Thyroid gland (tissue), 4 donors: Measurements from ENCODE around the gene ZSCAN16. TPM values are rescaled to one million over a fixed set of nuclear protein-coding genes. Genes with fewer than 3 reads are reported as not detected.

Experiments used
- DNase-seq, 2 donors: peaks; one replicate each; pipeline ENCODE4 v3.0.0-alpha.2; 2019
- H3K27ac ChIP-seq, 3 donors: fragments of 200-600 bp; sonication (generic); 1 replicate in 2 of 3; 2 replicates in 1 of 3; pipeline ENCODE4 v1.5.1; 2016 to 2019; ENCODE audit warnings: mild to moderate bottlenecking in 1 of 3, moderate library complexity in 1 of 3
- H3K27me3 ChIP-seq: fragments of 200-600 bp; sonication (generic); one replicate; pipeline ENCODE4 v1.5.1; 2019
- H3K36me3 ChIP-seq, 2 donors: fragments of 200-600 bp; sonication (generic); one replicate each; pipeline ENCODE4 v1.5.1; 2016 to 2019
- H3K4me1 ChIP-seq, 2 donors: fragments of 200-600 bp; sonication (generic); one replicate each; pipeline ENCODE4 v1.5.1; 2017 to 2019
- H3K4me3 ChIP-seq, 3 donors: fragments of 200-600 bp; sonication (generic); replicated peaks in 1 of 3; 1 replicate in 2 of 3; 2 replicates in 1 of 3; pipeline ENCODE4 v1.5.1; 2016; ENCODE audit warnings: mild to moderate bottlenecking in 1 of 3
- H3K9me3 ChIP-seq: fragments of 200-600 bp; sonication (generic); one replicate; pipeline ENCODE4 v1.5.1; 2017
- POLR2A ChIP-seq, 2 donors: fragments of 450-650 bp; IDR thresholded peaks; one replicate each; pipeline ENCODE4 v1.6.1; 2017; ENCODE audit warnings: antibody characterized with exemption in 2 of 2, mild to moderate bottlenecking in 2 of 2, moderate library complexity in 1 of 2
- WGBS, 2 donors: methylation state at CpG; one replicate each; pipeline ENCODE4 v1.1.5; 2017; 5-methylcytosine and 5-hydroxymethylcytosine counted together
- intact Hi-C: fragments of 100-400 bp; cut with DNase I; formaldehyde crosslinking; loops from one replicate; pipeline ENCODE4 v1.15.1; 2023
- total RNA-seq, 4 donors: library from RNA; depleted of rRNA; stranded (reverse); fragments of >200 nt; gene quantifications; one replicate each; pipeline ENCODE4 v1.2.3, GENCODE V29; 2016
- TF ChIP-seq, protein P1 (sequence below), 6 experiments: fragments of 200-600 bp in 3 of 6; fragments of 450-650 bp in 3 of 6; sonication (generic) in 3 of 6; IDR thresholded peaks; one replicate each; pipeline ENCODE4 v1.5.1; 2016 to 2019; ENCODE audit warnings: antibody characterized with exemption in 6 of 6, mild to moderate bottlenecking in 2 of 6, inconsistent platforms in 1 of 6, moderate library complexity in 1 of 6

The ZSCAN16 gene
- total RNA-seq, 4 donors from 2014 or later, result 5.8 to 7.9 (median 7.4) TPM

DNA sequence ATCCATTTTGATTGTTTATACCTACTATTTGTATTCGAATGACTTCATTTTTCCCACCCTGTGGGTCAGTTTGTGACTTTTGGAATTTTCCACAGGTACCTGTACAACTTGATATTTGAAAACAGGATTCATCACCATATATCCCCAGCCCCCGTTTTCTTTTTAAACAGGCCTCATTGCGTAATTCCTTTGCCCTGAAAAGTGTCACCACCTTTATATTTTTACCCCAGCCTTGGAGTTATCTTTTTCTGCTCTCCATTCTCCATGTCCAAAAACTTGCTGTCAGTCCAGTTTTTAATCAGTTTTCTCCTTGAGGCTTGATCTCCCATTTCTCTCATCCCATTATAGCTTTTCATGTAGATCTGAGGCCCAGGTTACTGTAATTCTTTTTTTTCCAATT is 33.9 kb downstream of the ZSCAN16 start:
- no peak for TF ChIP-seq POLR2A (IDR thresholded peaks at IDR 0.05)
- TF ChIP-seq, protein P1, sequence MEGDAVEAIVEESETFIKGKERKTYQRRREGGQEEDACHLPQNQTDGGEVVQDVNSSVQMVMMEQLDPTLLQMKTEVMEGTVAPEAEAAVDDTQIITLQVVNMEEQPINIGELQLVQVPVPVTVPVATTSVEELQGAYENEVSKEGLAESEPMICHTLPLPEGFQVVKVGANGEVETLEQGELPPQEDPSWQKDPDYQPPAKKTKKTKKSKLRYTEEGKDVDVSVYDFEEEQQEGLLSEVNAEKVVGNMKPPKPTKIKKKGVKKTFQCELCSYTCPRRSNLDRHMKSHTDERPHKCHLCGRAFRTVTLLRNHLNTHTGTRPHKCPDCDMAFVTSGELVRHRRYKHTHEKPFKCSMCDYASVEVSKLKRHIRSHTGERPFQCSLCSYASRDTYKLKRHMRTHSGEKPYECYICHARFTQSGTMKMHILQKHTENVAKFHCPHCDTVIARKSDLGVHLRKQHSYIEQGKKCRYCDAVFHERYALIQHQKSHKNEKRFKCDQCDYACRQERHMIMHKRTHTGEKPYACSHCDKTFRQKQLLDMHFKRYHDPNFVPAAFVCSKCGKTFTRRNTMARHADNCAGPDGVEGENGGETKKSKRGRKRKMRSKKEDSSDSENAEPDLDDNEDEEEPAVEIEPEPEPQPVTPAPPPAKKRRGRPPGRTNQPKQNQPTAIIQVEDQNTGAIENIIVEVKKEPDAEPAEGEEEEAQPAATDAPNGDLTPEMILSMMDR (IDR thresholded peaks at IDR 0.05), result no peak
- Histone ChIP-seq H3K27me3 (no peaks in the 10 kb centered on the region), H3K36me3 (peaks cover 25 to 26% of the 10 kb centered on the region in 2 donors), H3K4me1 (peaks cover 7 to 8% of the 10 kb centered on the region in 2 donors), H3K4me3 (no peak overlapping the region), H3K9me3 (no peaks in the 10 kb centered on the region), H3K27ac (no peak overlapping the region)
- DNase-seq, result no peak
- intact Hi-C loops, result no loop called here
- WGBS, 2 donors, result 98% methylated on average over 3 of the region's 3 CpGs

DNA sequence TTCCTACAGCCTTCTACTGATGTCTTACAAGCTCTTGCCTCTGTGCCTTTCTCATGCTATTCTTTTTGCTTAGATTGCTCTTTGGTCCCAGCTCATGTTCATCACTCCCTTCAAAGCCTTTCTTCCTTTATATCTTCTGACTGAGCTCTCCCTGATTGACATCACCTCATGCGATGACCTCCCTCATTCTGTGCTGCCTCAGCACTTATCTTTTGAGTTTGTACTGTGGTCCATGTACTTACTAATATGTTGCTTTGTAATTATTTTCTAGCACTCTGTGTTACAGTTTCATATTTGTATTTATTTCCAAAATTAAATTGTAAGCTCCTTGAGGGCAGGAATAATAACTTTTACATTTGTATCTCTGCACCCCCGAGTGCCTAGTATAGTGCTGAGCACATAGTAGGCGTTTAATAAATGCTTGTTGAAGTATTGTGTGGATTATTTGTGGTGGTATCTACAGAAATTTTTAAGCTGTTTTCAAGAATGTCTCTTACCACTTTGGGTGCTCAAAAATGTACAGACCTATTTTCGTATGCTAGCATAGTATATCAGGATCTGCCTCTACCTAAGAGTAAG is 34.7 kb downstream of the ZSCAN16 start:
- WGBS, 2 donors, result 95 to 96% methylated on average over 4 of the region's 4 CpGs

DNA sequence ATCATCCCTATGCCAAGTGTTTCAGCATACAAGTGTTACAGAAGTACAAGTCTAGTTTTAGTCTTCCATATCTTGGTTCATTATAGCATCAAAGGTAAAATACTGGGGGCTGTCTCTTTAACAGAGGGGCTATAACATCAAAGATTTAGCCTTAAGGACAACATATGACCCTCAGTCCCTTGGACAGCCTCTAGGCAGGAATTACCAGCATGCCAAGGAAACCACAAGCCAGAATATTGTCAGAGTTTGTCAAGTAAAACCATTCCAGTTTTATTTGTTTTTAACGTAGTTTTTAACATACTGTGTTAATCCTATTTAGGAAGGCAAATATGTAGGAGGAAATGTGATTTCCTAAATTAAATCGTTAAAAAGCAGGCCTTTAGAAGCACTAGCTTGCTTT is 35.8 kb downstream of the ZSCAN16 start:
- H3K27me3 ChIP-seq, result no peaks in the 10 kb centered on the region
- peaks cover 7 to 8% of the 10 kb centered on the region in 2 donors for H3K4me1 ChIP-seq
- no peak for DNase-seq
- intact Hi-C loops, result no loop called here
- no peak overlapping the region for H3K27ac ChIP-seq
- H3K9me3 ChIP-seq, result no peaks in the 10 kb centered on the region
- H3K36me3 ChIP-seq, result peaks cover 5 to 9% of the 10 kb centered on the region in 2 donors
- 85 to 86% methylated on average over 2 of the region's 2 CpGs for WGBS, 2 donors
- no peak overlapping the region for H3K4me3 ChIP-seq
- TF ChIP-seq, protein P1 (IDR thresholded peaks at IDR 0.05), result no peak
- no peak for TF ChIP-seq POLR2A (IDR thresholded peaks at IDR 0.05)

More for the DNA sequence above, 34.7 kb downstream of the ZSCAN16 start:
- no peak for DNase-seq
- no peak for TF ChIP-seq POLR2A (IDR thresholded peaks at IDR 0.05)
- TF ChIP-seq, protein P1 (IDR thresholded peaks at IDR 0.05), result no peak
- intact Hi-C loops, result no loop called here
- Histone ChIP-seq H3K27me3 (no peaks in the 10 kb centered on the region), H3K4me3 (no peak overlapping the region), H3K36me3 (peaks cover 17 to 18% of the 10 kb centered on the region in 2 donors), H3K4me1 (peaks cover 7 to 8% of the 10 kb centered on the region in 2 donors), H3K27ac (no peak overlapping the region), H3K9me3 (no peaks in the 10 kb centered on the region)

DNA sequence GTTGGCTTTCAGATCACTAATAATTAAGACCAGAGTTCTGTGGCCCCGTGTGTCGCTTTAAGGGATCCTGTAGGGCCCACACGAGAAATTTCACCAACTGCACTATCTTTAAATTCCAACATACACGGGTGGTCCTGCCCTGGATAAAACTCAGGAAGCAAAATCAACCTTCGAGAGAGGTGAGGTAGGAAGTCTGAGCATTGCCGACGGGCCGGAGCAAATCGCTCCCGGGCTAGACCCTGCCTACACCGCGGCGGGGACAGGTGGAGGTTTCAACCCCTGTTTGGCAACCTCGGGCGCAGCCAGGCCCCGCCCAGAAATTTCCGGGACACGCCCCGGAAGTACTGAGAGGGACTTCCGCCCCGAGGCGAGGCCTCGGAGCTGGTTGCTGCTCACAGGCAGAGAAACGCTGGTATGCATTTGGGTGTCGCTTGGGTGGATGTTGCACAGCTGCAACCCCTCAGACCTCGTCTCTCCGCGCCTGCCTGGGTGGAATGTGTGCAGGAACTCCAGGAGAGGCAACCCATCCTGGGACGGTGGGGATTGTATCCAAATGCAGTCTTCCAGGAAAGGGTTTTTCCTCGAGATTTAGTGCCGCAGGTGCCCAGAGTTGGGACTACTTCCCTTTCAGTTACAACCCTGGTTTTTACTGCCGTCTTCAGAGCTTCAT is 37.1 kb downstream of the ZSCAN16 start:
- H3K9me3 ChIP-seq, result no peaks in the 10 kb centered on the region
- intact Hi-C loops, result no loop called here
- H3K4me3 ChIP-seq, result peak overlapping the region; percentile 0 to 42 (median 13)
- 6% methylated on average over 19 to 23 of the region's 32 CpGs for WGBS, 2 donors
- H3K36me3 ChIP-seq, result peaks cover 0 to 4% of the 10 kb centered on the region in 2 donors
- peak; percentile 61 to 69 for DNase-seq
- H3K27me3 ChIP-seq, result no peaks in the 10 kb centered on the region
- TF ChIP-seq POLR2A (IDR thresholded peaks at IDR 0.05), result peak in 1 of 2 donors; percentile 59
- TF ChIP-seq, protein P1 (IDR thresholded peaks at IDR 0.05), result no peak
- peaks cover 7 to 8% of the 10 kb centered on the region in 2 donors for H3K4me1 ChIP-seq
- no peak overlapping the region for H3K27ac ChIP-seq

DNA sequence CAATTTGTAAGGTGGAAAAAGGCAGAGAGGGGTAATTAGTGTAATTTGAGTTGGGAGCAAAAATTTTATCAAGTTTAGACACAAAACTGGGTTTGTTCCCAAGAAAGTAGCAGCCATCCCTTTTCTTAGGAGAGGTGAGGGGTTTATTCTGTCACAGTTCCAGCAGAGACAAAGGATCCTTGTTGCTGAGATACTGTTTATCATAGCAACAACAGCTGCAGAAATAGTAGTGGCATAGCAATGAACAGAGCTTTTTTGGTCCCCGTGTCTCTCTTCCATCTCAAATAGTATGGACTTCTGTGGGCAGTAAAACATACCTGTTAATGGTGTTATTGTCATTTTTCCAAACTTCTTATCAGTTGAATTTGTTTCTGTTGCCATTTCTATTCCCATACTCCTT is 41.2 kb downstream of the ZSCAN16 start:
- no peak for TF ChIP-seq POLR2A (IDR thresholded peaks at IDR 0.05)
- TF ChIP-seq, protein P1 (IDR thresholded peaks at IDR 0.05), result no peak
- intact Hi-C loops, result no loop called here
- Histone ChIP-seq H3K4me3 (no peak overlapping the region), H3K36me3 (no peaks in the 10 kb centered on the region), H3K4me1 (peaks cover 7 to 8% of the 10 kb centered on the region in 2 donors), H3K9me3 (no peaks in the 10 kb centered on the region), H3K27ac (no peak overlapping the region), H3K27me3 (no peaks in the 10 kb centered on the region)
- 82 to 92% methylated on average over 1 of the region's 1 CpG for WGBS, 2 donors
- no peak for DNase-seq
